Endometrial microvascular endothelial cells (primary cell): ENCODE measurements around the gene TRPM3. TPM values are rescaled to one million over a fixed set of nuclear protein-coding genes. Genes with fewer than 3 reads are reported as not detected.
"Not testable (repeated sequence)": the region's sequence is repeated elsewhere in the genome, so short reads cannot be mapped to it uniquely, and the experiment has no call there.

ENCODE experiments used
- in situ Hi-C: cut with HindIII; loops from 2 replicates; pipeline ENCODE4 v1.10.0; 2017; ENCODE audit warnings: low sequenced_read_pairs, low pct_unique_long_range_greater_than_20kb; ENCODE audit errors: inconsistent ontology term
- total RNA-seq: library from RNA; depleted of rRNA; stranded (reverse); fragments of >200 nt; gene quantifications from one replicate; pipeline ENCODE4 v1.2.3, GENCODE V29; 2015; ENCODE audit errors: inconsistent ontology term

Gene TRPM3
- total RNA-seq, 1 donor from 2014 or later: under 0.01 TPM

DNA sequence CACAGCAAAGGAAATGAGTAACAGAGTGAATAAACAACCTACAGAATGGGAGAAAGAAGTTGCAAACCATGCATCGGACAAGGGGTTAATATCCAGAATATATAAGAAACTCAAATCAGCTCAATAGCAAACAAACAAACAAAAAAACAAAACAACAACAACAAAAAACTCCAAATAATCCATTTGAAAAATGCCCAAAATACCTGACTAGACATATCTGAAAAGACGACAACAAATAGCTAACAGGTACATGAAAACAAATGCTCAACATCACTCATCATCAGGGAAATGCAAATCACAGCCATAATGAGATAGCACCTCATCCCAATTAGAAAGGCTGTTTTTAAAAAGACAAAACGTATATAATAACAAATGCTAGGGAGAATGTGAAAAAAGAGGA lies 111.2 kb downstream of the TRPM3 start:
- in situ Hi-C loops: no loop called here

DNA sequence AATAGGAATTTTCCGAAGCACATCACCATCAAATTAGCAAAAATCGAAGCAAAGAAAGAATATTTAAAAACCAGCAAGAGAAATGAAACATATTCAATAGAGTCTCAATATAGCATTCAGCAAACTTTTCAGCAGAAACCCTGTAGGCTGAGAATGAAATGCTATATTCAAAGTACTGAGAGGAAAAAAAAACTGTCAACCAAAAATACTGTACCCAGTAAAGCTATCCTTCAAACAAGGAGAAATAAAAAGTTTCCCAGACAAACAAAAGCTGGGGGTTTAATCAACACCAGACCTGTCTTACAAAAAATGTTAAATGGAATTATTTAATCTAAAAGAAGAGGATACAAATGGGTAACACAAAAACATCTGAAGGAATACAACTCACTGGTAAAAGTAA lies 116.0 kb downstream of the TRPM3 start:
- in situ Hi-C loops: no loop called here

- in situ Hi-C loops: no loop called here
These were observed 117.2 kb downstream of the TRPM3 start for GRCh38 chr9:71004196-71004595.

DNA sequence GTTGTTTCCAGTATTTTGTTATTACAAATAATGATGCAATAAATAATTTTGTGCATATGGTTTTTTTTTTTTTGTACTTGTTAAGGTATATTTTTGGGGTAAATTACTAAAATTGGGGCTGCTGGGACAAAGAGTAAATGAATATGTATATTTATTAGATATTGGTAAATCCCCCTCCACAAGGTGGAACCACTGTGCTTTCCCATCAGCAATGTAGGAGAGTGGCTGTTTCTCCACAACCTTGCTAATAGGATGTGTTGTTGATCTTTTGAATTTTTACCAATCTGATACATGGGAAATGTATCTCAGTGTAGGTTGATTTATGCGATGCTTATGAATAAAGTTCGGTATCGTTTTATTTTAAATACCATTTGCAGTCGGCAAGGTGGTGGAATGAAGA lies 118.1 kb downstream of the TRPM3 start:
- in situ Hi-C loops: no loop called here

- in situ Hi-C loops: no loop called here
These were observed 119.5 kb downstream of the TRPM3 start for GRCh38 chr9:71001780-71002386.

- in situ Hi-C loops: no loop called here
These were observed 122.5 kb downstream of the TRPM3 start for GRCh38 chr9:70998962-70999361.

- in situ Hi-C loops: no loop called here
These were observed 125.9 kb downstream of the TRPM3 start for GRCh38 chr9:70995511-70995910.

DNA sequence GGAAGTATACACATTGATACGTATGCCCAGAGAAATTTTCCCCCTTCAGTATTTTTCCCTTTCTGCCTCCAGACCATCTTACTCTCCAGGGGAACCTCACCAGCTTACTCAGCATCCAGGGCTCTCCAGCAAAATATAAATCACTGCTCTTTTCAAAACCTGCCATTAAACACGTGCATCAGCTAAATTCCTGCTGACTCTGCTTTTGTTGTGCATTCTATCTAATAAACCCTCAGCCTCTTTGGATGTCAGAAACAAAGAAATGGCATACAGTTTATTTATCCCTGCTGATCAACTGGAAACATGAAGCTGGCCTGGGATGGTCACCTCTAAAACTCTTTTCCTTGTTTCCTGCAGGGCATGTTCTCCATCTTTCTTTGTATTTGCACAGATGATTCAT lies 126.8 kb downstream of the TRPM3 start:
- in situ Hi-C loops: no loop called here

- in situ Hi-C loops: no loop called here
These were observed 132.9 kb downstream of the TRPM3 start for GRCh38 chr9:70988551-70988950.

DNA sequence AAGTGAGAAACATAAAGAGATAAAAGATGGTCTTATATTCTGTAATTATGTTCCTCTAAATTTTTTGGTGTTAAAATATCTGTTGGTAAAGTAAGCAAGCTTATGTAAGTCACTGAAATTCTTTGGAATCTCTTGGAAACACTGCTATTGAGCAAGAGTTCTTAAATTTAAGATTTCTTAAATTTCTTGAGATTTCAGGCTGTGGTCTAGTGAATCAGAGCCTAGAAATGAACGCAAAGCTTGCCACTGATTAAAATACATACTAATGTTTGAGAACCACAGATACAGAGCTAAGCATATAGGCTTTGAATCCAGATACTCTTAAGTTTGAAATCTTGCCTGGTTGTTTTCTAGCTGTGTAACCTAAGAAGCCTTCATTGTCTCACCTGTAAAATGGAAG lies 133.4 kb downstream of the TRPM3 start:
- in situ Hi-C loops: no loop called here

- in situ Hi-C loops: no loop called here
These were observed 134.4 kb downstream of the TRPM3 start for GRCh38 chr9:70986984-70987383.

DNA sequence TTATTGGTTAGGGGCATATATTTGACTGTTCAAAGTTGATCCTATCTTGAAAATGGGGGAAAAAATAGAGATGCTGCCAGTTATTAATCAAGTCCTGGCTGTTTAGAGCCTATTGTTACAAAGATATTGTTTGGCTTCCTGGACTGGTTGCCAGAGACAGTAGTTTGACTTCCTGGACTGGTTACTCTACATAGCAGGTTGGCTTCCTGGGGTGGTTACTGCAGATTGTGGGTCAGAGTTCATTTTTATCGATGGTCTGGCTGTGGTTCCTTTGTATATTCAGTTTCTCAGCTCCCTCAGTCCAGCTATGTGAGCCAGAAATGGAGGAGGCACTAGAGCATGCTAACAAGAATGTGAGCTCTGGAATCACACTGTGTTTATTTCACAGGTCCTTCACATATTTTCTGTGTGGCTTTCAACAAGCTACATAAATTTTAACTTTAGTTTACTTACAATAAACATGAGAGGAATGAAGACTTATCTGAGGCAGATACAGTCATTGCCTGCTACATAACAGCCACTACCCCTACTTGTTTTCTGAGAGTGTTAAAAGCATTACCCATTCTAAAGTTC lies 137.6 kb downstream of the TRPM3 start:
- in situ Hi-C loops: no loop called here

GRCh38 chr9:70981312-70981711 lies 140.1 kb downstream of the TRPM3 start:
- in situ Hi-C loops: no loop called here

DNA sequence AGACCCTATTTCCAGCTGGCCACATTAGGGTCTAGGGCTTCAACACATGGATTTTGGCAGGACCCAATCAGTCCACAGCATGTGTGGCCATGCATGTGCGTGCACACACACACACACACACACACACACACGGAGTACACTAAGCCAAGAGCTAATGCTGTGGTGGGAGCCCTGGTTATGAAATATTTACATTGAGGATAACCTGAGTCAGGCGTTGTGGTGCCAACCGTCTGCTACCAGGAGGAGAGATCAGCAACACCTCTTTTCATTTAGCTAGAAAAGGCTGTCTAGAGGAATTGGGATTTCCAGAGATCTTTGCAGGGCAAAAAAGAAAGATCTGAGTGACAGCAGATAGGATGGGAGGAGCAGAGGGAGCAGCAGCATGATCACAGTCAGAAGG lies 141.5 kb downstream of the TRPM3 start:
- in situ Hi-C loops: no loop called here

DNA sequence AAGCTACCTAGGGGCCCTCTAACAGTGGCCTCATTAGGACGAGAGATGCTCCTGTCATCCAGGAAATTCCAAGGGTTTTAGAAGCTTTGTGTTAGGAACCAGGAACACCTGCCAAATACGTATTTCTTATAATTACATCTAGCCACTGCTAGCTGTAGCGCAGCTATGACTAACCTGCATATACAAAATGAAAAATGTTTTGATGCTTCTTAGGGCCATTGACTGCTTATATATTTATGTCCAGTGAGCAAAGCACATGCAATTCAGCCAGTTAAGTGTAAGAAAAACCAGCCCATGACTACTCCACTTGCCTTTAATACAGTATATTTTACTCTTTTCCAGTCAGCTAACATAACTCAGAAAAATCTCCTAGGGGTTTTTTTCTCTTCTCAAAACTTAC lies 143.3 kb downstream of the TRPM3 start:
- in situ Hi-C loops: no loop called here

GRCh38 chr9:70975821-70976220 lies 145.6 kb downstream of the TRPM3 start:
- in situ Hi-C loops: no loop called here

- in situ Hi-C loops: no loop called here
These were observed 149.7 kb downstream of the TRPM3 start for GRCh38 chr9:70971723-70972122.

- in situ Hi-C loops: not testable (repeated sequence)
These were observed 155.0 kb downstream of the TRPM3 start for GRCh38 chr9:70966380-70966779.

DNA sequence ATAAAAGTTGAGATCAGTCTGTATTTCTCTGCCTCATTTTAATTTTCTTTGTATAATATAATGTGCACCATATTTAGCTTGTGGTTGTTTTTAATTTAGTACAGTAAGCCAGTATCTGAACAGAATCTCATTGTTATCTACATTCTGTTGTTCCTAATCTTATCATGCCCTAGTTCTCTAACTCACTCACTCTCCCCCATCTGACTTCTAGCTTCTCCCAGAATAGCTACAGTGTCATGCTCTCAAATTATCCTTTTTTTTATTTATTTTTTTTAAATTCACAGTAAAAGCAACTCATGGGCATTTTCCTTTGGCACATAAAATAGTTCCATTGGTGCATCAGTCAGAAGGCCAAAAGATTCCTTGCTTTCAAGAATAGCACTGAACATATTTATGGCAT lies 156.6 kb downstream of the TRPM3 start:
- in situ Hi-C loops: no loop called here

DNA sequence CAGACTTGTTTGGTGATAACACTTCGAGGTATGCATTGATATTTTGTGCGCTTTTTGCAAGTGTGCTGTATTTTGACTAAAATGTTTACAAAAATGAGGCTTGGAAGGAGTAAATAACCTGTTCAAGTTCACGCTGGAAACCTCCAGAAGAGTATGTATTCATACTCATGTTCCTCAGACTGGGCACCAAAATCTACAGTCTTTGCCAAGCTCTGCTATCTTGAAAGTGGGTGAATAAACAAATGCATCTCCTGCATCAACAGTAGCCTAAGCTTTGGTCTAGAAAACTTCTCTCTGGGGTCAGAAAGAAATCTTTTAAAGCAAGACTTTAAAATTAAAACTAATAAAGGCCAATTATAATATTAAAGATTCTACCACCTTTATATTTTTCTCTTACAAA lies 157.9 kb downstream of the TRPM3 start:
- in situ Hi-C loops: no loop called here
